Astrocyte of the spinal cord (primary cell): Measurements from ENCODE around the gene RASGEF1B.

Experiments
- DNase-seq: peaks from one replicate; pipeline ENCODE4 v3.0.0; 2011; ENCODE audit warnings: low read depth, low spot score
- H3K4me3 ChIP-seq: 2 replicates; pipeline ENCODE4 v1.5.1; 2011; ENCODE audit warnings: low read depth, mild to moderate bottlenecking, low read length, moderate library complexity
- CTCF ChIP-seq: IDR thresholded peaks from 2 replicates; pipeline ENCODE4 v1.5.1; 2012; ENCODE audit warnings: low read depth, mild to moderate bottlenecking, low read length, inconsistent platforms
- in situ Hi-C: cut with HindIII; loops from 2 replicates; pipeline ENCODE4 v1.10.0; 2017; ENCODE audit warnings: low sequenced_read_pairs

Gene RASGEF1B

GRCh38 chr4:81466841-81467671 lies 4.7 kb downstream of the RASGEF1B start:
- in situ Hi-C loops, result no loop called here
- DNase-seq, result peak; percentile 66
- no peak overlapping the region for H3K4me3 ChIP-seq
- TF ChIP-seq CTCF, result peak; percentile 89

- in situ Hi-C loops, result no loop called here
- TF ChIP-seq CTCF, result no peak
Observed at GRCh38 chr4:81465406-81466340, 6.0 kb downstream of the RASGEF1B start.

GRCh38 chr4:81460834-81461233 lies 10.9 kb downstream of the RASGEF1B start:
- in situ Hi-C loops, result no loop called here
- TF ChIP-seq CTCF, result no peak
- DNase-seq, result no peak
- no peak overlapping the region for H3K4me3 ChIP-seq

More at GRCh38 chr4:81465406-81466340, 6.0 kb downstream of the RASGEF1B start:
- H3K4me3 ChIP-seq, result no peak overlapping the region
- DNase-seq, result no peak

GRCh38 chr4:81460191-81460701 lies 11.5 kb downstream of the RASGEF1B start:
- DNase-seq, result no peak

GRCh38 chr4:81459228-81459627 lies 12.5 kb downstream of the RASGEF1B start:
- no peak for TF ChIP-seq CTCF
- no peak for DNase-seq
- in situ Hi-C loops, result no loop called here
- no peak overlapping the region for H3K4me3 ChIP-seq

More at GRCh38 chr4:81460191-81460701, 11.5 kb downstream of the RASGEF1B start:
- no peak for TF ChIP-seq CTCF
- in situ Hi-C loops, result no loop called here
- no peak overlapping the region for H3K4me3 ChIP-seq

- TF ChIP-seq CTCF, result no peak
- H3K4me3 ChIP-seq, result no peak overlapping the region
- DNase-seq, result no peak
- in situ Hi-C loops, result no loop called here
Observed at GRCh38 chr4:81457921-81458520, 13.7 kb downstream of the RASGEF1B start.
